Measurements from ENCODE around the gene EIF1AD.

Gene EIF1AD

GRCh38 chr11:66008468-66009101, 6.6 kb upstream of the EIF1AD start:
- TF ChIP-seq, protein P1, sequence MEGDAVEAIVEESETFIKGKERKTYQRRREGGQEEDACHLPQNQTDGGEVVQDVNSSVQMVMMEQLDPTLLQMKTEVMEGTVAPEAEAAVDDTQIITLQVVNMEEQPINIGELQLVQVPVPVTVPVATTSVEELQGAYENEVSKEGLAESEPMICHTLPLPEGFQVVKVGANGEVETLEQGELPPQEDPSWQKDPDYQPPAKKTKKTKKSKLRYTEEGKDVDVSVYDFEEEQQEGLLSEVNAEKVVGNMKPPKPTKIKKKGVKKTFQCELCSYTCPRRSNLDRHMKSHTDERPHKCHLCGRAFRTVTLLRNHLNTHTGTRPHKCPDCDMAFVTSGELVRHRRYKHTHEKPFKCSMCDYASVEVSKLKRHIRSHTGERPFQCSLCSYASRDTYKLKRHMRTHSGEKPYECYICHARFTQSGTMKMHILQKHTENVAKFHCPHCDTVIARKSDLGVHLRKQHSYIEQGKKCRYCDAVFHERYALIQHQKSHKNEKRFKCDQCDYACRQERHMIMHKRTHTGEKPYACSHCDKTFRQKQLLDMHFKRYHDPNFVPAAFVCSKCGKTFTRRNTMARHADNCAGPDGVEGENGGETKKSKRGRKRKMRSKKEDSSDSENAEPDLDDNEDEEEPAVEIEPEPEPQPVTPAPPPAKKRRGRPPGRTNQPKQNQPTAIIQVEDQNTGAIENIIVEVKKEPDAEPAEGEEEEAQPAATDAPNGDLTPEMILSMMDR (IDR thresholded peaks at IDR 0.05; ENCODE audit: insufficient read depth, low read depth, low read length, missing control alignments), result no peak
- peak; percentile 83 for DNase-seq (ENCODE audit: low read depth)
- no peak overlapping the region for H3K4me3 ChIP-seq (ENCODE audit: low read length)

DNA sequence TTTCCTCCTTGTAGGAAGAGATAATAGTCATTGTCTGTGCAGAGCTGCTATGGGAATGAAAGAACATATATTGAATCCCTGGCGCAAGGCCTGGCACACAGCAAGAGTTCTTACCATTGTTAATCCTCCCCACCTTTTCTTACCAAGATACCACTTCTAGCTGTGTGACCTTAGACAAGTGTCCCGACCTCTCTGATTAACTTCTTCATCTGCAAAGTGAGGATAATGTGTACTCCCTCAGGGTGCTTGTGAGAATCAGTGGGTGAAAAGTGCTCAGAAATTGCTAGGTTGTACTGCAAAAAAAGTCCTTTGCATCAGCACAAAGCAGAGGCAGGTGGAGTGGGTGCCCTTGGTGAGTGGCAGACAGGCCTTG, 6.1 kb upstream of the EIF1AD start:
- no peak for DNase-seq (ENCODE audit: low read depth)
- no peak overlapping the region for H3K4me3 ChIP-seq (ENCODE audit: low read length)
- TF ChIP-seq, protein P1 (IDR thresholded peaks at IDR 0.05; ENCODE audit: insufficient read depth, low read depth, low read length, missing control alignments), result peak; percentile 5

DNA sequence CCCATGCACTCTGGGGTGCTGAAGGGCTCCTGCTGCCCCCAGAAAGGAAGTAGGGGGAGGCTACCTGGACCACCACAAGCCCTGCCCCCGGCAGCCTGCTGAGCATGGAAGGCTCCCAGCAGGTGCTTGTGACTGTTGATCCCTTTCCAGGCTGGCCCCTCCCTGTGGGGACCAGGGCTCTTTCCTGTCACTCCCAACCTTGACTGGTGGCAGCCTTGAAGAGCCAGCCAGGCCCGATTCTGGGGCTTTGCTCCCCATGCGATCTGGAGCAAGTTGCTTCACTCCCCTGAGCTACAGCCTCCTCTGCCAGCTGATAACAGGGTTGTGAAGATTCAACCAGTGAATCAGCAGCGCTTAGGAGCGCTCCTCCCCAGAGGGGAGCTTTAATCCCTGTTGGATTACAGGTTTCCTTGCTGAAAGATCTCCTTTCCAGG, 5.3 kb upstream of the EIF1AD start:
- no peak for DNase-seq (ENCODE audit: low read depth)
- H3K4me3 ChIP-seq (ENCODE audit: low read length), result no peak overlapping the region
- TF ChIP-seq, protein P1 (IDR thresholded peaks at IDR 0.05; ENCODE audit: insufficient read depth, low read depth, low read length, missing control alignments), result no peak

DNA sequence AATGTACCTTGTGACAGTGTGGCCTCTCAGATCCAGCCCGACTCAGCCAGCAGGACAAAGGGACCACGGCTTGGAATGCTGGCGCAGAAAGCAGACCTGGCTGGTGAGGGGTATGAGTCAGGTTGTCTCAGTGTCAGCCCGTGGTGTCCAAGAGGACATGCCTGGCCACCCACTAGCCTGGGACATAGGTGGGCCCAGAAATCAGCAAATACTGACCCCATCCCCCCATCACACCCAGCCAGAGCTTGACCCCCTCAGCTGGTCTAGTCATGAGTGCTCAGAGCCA, 4.9 kb upstream of the EIF1AD start:
- DNase-seq (ENCODE audit: low read depth), result no peak
- no peak overlapping the region for H3K4me3 ChIP-seq (ENCODE audit: low read length)
- TF ChIP-seq, protein P1 (IDR thresholded peaks at IDR 0.05; ENCODE audit: insufficient read depth, low read depth, low read length, missing control alignments), result no peak

- no peak for DNase-seq (ENCODE audit: low read depth)
- no peak overlapping the region for H3K4me3 ChIP-seq (ENCODE audit: low read length)
- TF ChIP-seq, protein P1 (IDR thresholded peaks at IDR 0.05; ENCODE audit: insufficient read depth, low read depth, low read length, missing control alignments), result no peak
Observed at GRCh38 chr11:66006134-66006890, 4.4 kb upstream of the EIF1AD start.

DNA sequence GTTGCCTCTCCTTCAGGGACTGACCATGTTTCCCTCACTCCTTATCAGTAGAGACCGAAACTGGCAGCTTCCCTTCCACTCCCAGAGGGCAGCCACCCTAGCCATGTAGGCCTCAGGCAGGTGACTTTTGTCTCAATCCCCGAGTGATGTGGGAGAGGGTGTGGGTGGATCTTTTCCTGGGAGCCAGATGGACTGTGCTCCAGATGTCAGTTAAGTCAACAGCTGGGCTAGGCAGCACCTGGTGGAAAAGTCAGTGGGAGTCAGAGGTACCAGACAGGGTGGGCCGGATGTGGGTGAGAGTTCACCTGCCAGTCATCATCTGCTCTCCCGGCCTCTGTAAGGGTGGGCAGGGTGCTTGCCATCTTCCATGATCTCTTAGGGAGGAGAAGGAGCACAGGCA, 2.2 kb upstream of the EIF1AD start:
- H3K4me3 ChIP-seq (ENCODE audit: low read length), result no peak overlapping the region
- no peak for DNase-seq (ENCODE audit: low read depth)
- TF ChIP-seq, protein P1 (IDR thresholded peaks at IDR 0.05; ENCODE audit: insufficient read depth, low read depth, low read length, missing control alignments), result no peak

DNA sequence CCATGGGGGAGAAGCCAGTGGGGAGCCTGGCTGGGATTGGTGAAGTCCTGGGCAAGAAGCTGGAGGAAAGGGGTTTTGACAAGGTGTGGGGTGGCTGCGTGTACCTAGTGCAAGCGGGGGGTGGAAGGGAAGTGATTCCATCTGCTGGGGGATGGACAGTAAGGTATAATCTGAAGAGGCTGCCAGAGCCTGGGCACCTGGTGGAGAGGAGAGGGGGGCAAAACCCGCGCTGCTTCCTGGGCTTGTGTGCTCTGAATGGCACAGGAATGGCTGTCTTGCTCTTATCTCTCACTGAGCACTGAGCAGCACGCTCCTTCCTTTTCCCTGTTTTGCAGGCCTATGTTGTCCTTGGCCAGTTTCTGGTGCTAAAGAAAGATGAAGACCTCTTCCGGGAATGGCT, 1.3 kb upstream of the EIF1AD start:
- DNase-seq (ENCODE audit: low read depth), result no peak
- TF ChIP-seq, protein P1 (IDR thresholded peaks at IDR 0.05; ENCODE audit: insufficient read depth, low read depth, low read length, missing control alignments), result no peak
- peak overlapping the region; percentile 94 for H3K4me3 ChIP-seq (ENCODE audit: low read length)

Data from epithelial cell of esophagus (primary cell).